Lung (tissue), 12 donors: Measurements from ENCODE around the gene GTF2H4. TPM values are rescaled to one million over a fixed set of nuclear protein-coding genes. Genes with fewer than 3 reads are reported as not detected.

Experiments
- ATAC-seq: fragments of 200-7000 bp; cut with Tn5 transposase; one replicate; pipeline ENCODE4 v1.9.1; 2020; ENCODE audit warnings: moderate number of reproducible peaks; ENCODE audit not compliant: insufficient read depth, low FRiP score
- DNase-seq, 3 donors: peaks; one replicate each; pipeline ENCODE4 v3.0.0-alpha.2; 2013 to 2017
- H3K27ac ChIP-seq, 2 donors: one replicate each; pipeline ENCODE4 v1.5.1; 2013; ENCODE audit warnings: mild to moderate bottlenecking in 2 of 2, moderate library complexity in 2 of 2, control low read depth in 1 of 2, inconsistent platforms in 1 of 2, low read depth in 1 of 2, low read length in 1 of 2
- H3K27me3 ChIP-seq, 3 donors: one replicate each; pipeline ENCODE4 v1.5.1; 2013; ENCODE audit warnings: low read length in 2 of 3; ENCODE audit not compliant: control insufficient read depth in 3 of 3, insufficient read depth in 3 of 3
- H3K36me3 ChIP-seq, 4 donors: one replicate each; pipeline ENCODE4 v1.5.1; 2013; ENCODE audit warnings: low read length in 4 of 4, mild to moderate bottlenecking in 1 of 4, moderate library complexity in 1 of 4; ENCODE audit not compliant: control insufficient read depth in 4 of 4, insufficient read depth in 4 of 4
- H3K4me1 ChIP-seq, 5 donors: one replicate each; pipeline ENCODE4 v1.5.1; 2013; ENCODE audit warnings: low read length in 5 of 5, mild to moderate bottlenecking in 2 of 5, moderate library complexity in 1 of 5; ENCODE audit not compliant: control insufficient read depth in 5 of 5, insufficient read depth in 5 of 5
- H3K4me3 ChIP-seq: one replicate; pipeline ENCODE4 v1.5.1; 2013; ENCODE audit warnings: mild to moderate bottlenecking, control low read depth, moderate library complexity
- H3K9ac ChIP-seq, 2 donors: one replicate each; pipeline ENCODE4 v1.5.1; 2013; ENCODE audit warnings: low read length in 2 of 2, control low read depth in 1 of 2; ENCODE audit not compliant: insufficient read depth in 1 of 2
- H3K9me3 ChIP-seq, 4 donors: one replicate each; pipeline ENCODE4 v1.5.1; 2013; ENCODE audit warnings: low read length in 3 of 4, mild to moderate bottlenecking in 1 of 4, moderate library complexity in 1 of 4; ENCODE audit not compliant: control insufficient read depth in 4 of 4, insufficient read depth in 3 of 4
- CTCF ChIP-seq: IDR thresholded peaks from 2 replicates; pipeline ENCODE4 v1.5.1; 2012; ENCODE audit warnings: mild to moderate bottlenecking; ENCODE audit errors: control extremely low read depth, extremely low read depth
- WGBS, 2 donors: extraction: QIAGEN DNeasy Blood & Tissue Kit; methylation state at CpG; one replicate each; pipeline ENCODE4 v1.1.7; 2013; 5-methylcytosine and 5-hydroxymethylcytosine counted together
- polyA plus RNA-seq, 2 donors: library from polyadenylated mRNA; stranded (reverse); fragments of 200-250 nt; gene quantifications; one replicate each; pipeline ENCODE4 v1.2.1, GENCODE V29; 2013
- total RNA-seq, 2 donors: library from RNA; depleted of rRNA in 1 of 2; stranded (reverse); fragments of >200 nt in 1 of 2; gene quantifications; one replicate each; pipeline ENCODE4 v1.2.1, GENCODE V29; 2014 to 2021
- donor health status: control.
- donor health status: control.
- donor health status: Bipolar disorder and iron deficiency.
- donor health status: healthy.
- donor health status: DM: yes; HTN: yes; CAD: no.

GTF2H4 gene
- total and polyA plus RNA-seq, 4 donors: 25.3 to 37.2 (median 31.1) TPM

DNA sequence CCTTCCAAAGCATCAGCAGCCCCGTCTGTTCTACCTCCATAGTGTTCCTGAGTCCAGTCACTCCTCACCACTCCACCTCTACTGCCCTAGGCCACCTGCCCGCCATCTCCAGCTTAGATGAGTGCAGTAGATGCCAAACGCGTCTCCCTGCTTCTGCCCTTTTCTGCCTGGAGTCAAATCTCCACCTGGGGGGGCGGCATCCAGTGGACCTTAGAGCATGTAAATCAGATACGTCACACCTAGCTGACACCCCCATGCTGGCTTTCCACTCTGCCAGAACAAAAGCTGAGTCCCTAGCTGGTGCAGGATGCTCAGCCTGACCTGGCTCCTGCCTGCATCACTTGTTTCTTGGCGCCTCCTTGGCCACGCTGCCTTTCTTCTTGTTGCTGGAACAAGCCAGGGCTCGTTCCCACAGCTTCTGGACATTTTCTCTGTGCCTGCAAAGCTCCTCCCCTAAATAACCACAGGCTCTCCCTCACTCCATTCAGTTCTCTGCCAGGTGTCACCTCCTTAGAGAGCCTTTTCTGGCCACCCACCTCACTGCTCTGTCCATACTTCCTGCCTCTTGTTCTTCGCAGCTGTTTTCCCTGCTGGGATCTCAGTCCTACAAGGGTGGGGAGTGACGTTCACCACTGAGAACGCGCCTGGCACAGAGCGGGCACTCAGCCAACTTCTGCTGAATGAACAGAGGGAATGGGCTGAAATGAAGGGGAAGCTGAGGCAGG, 17.9 kb upstream of the GTF2H4 start:
- H3K4me3 ChIP-seq: no peak overlapping the region
- DNase-seq: no peak
- peaks cover 3 to 41% (median 19%) of the 10 kb centered on the region in 5 donors for H3K4me1 ChIP-seq
- no peaks in the 10 kb centered on the region for H3K27me3 ChIP-seq
- H3K9ac ChIP-seq: no peak overlapping the region
- WGBS, 2 donors: 88 to 91% methylated on average over 14 of the region's 14 CpGs
- peaks cover 0 to 38% (median 22%) of the 10 kb centered on the region in 4 donors for H3K36me3 ChIP-seq
- H3K27ac ChIP-seq: no peak overlapping the region
- no peaks in the 10 kb centered on the region for H3K9me3 ChIP-seq
- no peak for ATAC-seq
- TF ChIP-seq CTCF: no peak

- Histone ChIP-seq H3K4me3 (no peak overlapping the region), H3K9ac (no peak overlapping the region), H3K4me1 (peaks cover 0 to 34% (median 13%) of the 10 kb centered on the region in 5 donors), H3K27me3 (no peaks in the 10 kb centered on the region), H3K36me3 (peaks cover 0 to 43% (median 26%) of the 10 kb centered on the region in 4 donors), H3K9me3 (no peaks in the 10 kb centered on the region), H3K27ac (no peak overlapping the region)
- DNase-seq: no peak
- ATAC-seq: no peak
- no peak for TF ChIP-seq CTCF
- WGBS, 2 donors: 86 to 88% methylated on average over 12 of the region's 12 CpGs
These were observed 17.2 kb upstream of the GTF2H4 start for GRCh38 chr6:30890646-30891449.

GRCh38 chr6:30891450-30891723, 16.6 kb upstream of the GTF2H4 start:
- no peak overlapping the region for H3K4me3 ChIP-seq
- H3K4me1 ChIP-seq: peaks cover 0 to 29% (median 11%) of the 10 kb centered on the region in 5 donors
- 92% methylated on average over 4 of the region's 4 CpGs for WGBS, 2 donors
- H3K36me3 ChIP-seq: peaks cover 0 to 43% (median 28%) of the 10 kb centered on the region in 4 donors
- no peaks in the 10 kb centered on the region for H3K9me3 ChIP-seq
- no peak for TF ChIP-seq CTCF
- DNase-seq (no peak), ATAC-seq (no peak)
- H3K27me3 ChIP-seq: no peaks in the 10 kb centered on the region
- H3K9ac ChIP-seq: no peak overlapping the region
- H3K27ac ChIP-seq: no peak overlapping the region
